Fibroblast of skin of left quadriceps (primary cell): ENCODE results near the gene ELMO1.

Experiments
- DNase-seq, 2 experiments: peaks; one replicate each; pipeline ENCODE4 v3.0.0-alpha.2; 2013; ENCODE audit warnings: low read depth in 2 of 2

ELMO1 gene

GRCh38 chr7:37346761-37347160, 101.9 kb downstream of the ELMO1 start:
- DNase-seq, result no peak

GRCh38 chr7:37344886-37345579, 103.6 kb downstream of the ELMO1 start:
- DNase-seq, result no peak

GRCh38 chr7:37342688-37343471, 105.8 kb downstream of the ELMO1 start:
- DNase-seq, result no peak

GRCh38 chr7:37342176-37342687, 106.4 kb downstream of the ELMO1 start:
- DNase-seq, result no peak

GRCh38 chr7:37341033-37341630, 107.5 kb downstream of the ELMO1 start:
- DNase-seq, result no peak

GRCh38 chr7:37338966-37339365, 109.7 kb downstream of the ELMO1 start:
- DNase-seq, result no peak

GRCh38 chr7:37337522-37337921, 111.1 kb downstream of the ELMO1 start:
- no peak for DNase-seq

GRCh38 chr7:37336259-37336658, 112.4 kb downstream of the ELMO1 start:
- DNase-seq, result no peak

GRCh38 chr7:37333075-37333474, 115.6 kb downstream of the ELMO1 start:
- no peak for DNase-seq

- no peak for DNase-seq
These were observed 116.2 kb downstream of the ELMO1 start for GRCh38 chr7:37332243-37333016.

- DNase-seq, result no peak
These were observed 117.9 kb downstream of the ELMO1 start for GRCh38 chr7:37330775-37331174.

- DNase-seq, result no peak
These were observed 118.7 kb downstream of the ELMO1 start for GRCh38 chr7:37329940-37330339.

- DNase-seq, result no peak
These were observed 121.4 kb downstream of the ELMO1 start for GRCh38 chr7:37327288-37327687.

- no peak for DNase-seq
These were observed 124.7 kb downstream of the ELMO1 start for GRCh38 chr7:37323966-37324365.

GRCh38 chr7:37322831-37323230, 125.8 kb downstream of the ELMO1 start:
- no peak for DNase-seq

GRCh38 chr7:37320848-37321468, 127.7 kb downstream of the ELMO1 start:
- DNase-seq, result no peak

- no peak for DNase-seq
These were observed 128.4 kb downstream of the ELMO1 start for GRCh38 chr7:37320140-37320847.

GRCh38 chr7:37318541-37318940, 130.1 kb downstream of the ELMO1 start:
- no peak for DNase-seq

- no peak for DNase-seq
These were observed 132.6 kb downstream of the ELMO1 start for GRCh38 chr7:37315772-37316715.

- DNase-seq, result no peak
These were observed 136.1 kb downstream of the ELMO1 start for GRCh38 chr7:37312608-37313007.
